Ishikawa (cell line): ENCODE measurements around the gene SCAF8.

Experiments used
- CEBPB ChIP-seq: IDR thresholded peaks from 2 replicates; pipeline ENCODE4 v1.6.1; 2012
- CREB1 ChIP-seq: IDR thresholded peaks from 2 replicates; pipeline ENCODE4 v1.6.1; 2012; ENCODE audit warnings: low read depth
- EGR1 ChIP-seq: IDR thresholded peaks from 2 replicates; pipeline ENCODE4 v1.6.1; 2012
- EP300 ChIP-seq: IDR thresholded peaks from 2 replicates; pipeline ENCODE4 v1.6.1; 2012; ENCODE audit warnings: borderline replicate concordance
- FOXM1 ChIP-seq: IDR thresholded peaks from 2 replicates; pipeline ENCODE4 v1.6.1; 2012; ENCODE audit warnings: low read depth, borderline replicate concordance
- MAX ChIP-seq: IDR thresholded peaks from 2 replicates; pipeline ENCODE4 v1.6.1; 2012
- NFIC ChIP-seq: IDR thresholded peaks from 2 replicates; pipeline ENCODE4 v1.6.1; 2012
- RAD21 ChIP-seq: IDR thresholded peaks from 2 replicates; pipeline ENCODE4 v1.6.1; 2012; ENCODE audit warnings: low read depth
- REST ChIP-seq: IDR thresholded peaks from 2 replicates; pipeline ENCODE4 v1.6.1; 2012; ENCODE audit warnings: low read depth, mild to moderate bottlenecking
- TAF1 ChIP-seq: IDR thresholded peaks from 2 replicates; pipeline ENCODE4 v1.6.1; 2012; ENCODE audit warnings: low read depth, mild to moderate bottlenecking
- TCF12 ChIP-seq: IDR thresholded peaks from 2 replicates; pipeline ENCODE4 v1.6.1; 2012; ENCODE audit warnings: low read depth
- TEAD4 ChIP-seq: IDR thresholded peaks from 2 replicates; pipeline ENCODE4 v1.6.1; 2012
- USF1 ChIP-seq: IDR thresholded peaks from 2 replicates; pipeline ENCODE4 v1.6.1; 2012
- YY1 ChIP-seq: IDR thresholded peaks from 2 replicates; pipeline ENCODE4 v1.6.1; 2012; ENCODE audit warnings: low read depth
- ZBTB7A ChIP-seq: IDR thresholded peaks from 2 replicates; pipeline ENCODE4 v1.6.1; 2012; ENCODE audit warnings: low read depth

SCAF8 gene

GRCh38 chr6:154797857-154798256, 64.6 kb downstream of the SCAF8 start:
- TF ChIP-seq TAF1 (no peak), USF1 (no peak), CREB1 (no peak), FOXM1 (no peak), REST (no peak), RAD21 (no peak), TCF12 (no peak), NFIC (no peak), MAX (no peak), ZBTB7A (no peak), TEAD4 (no peak), EP300 (no peak), EGR1 (no peak), YY1 (no peak), CEBPB (no peak)

GRCh38 chr6:154800338-154800737, 67.1 kb downstream of the SCAF8 start:
- TF ChIP-seq ZBTB7A (no peak), TEAD4 (no peak), MAX (no peak), NFIC (no peak)

GRCh38 chr6:154805288-154805911, 72.2 kb downstream of the SCAF8 start:
- no peak for TF ChIP-seq FOXM1
- TF ChIP-seq REST: no peak
- no peak for TF ChIP-seq NFIC
- TF ChIP-seq MAX: no peak
- TF ChIP-seq RAD21: peak; percentile 57
- TF ChIP-seq EP300: no peak

- TF ChIP-seq RAD21: no peak
- TF ChIP-seq TCF12: no peak
- TF ChIP-seq REST: no peak
- TF ChIP-seq EGR1: no peak
- no peak for TF ChIP-seq CREB1
- TF ChIP-seq CEBPB: no peak
- TF ChIP-seq ZBTB7A: no peak
- no peak for TF ChIP-seq USF1
- no peak for TF ChIP-seq FOXM1
- no peak for TF ChIP-seq MAX
- TF ChIP-seq TEAD4: no peak
Observed at GRCh38 chr6:154806804-154807203, 73.6 kb downstream of the SCAF8 start.

GRCh38 chr6:154814063-154814462, 80.8 kb downstream of the SCAF8 start:
- TF ChIP-seq TCF12: no peak
- no peak for TF ChIP-seq EP300
- TF ChIP-seq CEBPB: no peak
